OCI-LY1 (cell line): ENCODE measurements around the gene NOG.

ENCODE experiments used
- EZH2 ChIP-seq: fragments of 200-600 bp; sonication (generic), shearing (Covaris generic); IDR thresholded peaks from 2 replicates; pipeline ENCODE4 v1.8.0; 2017; ENCODE audit warnings: borderline replicate concordance, mixed run types, mild to moderate bottlenecking, antibody characterized with exemption, low read length, moderate library complexity, mixed read lengths
- TF ChIP-seq, protein P1 (sequence below): fragments of 200-600 bp; sonication (generic), shearing (Covaris generic); IDR thresholded peaks from 2 replicates; pipeline ENCODE4 v1.5.1; 2017; ENCODE audit warnings: mild to moderate bottlenecking, antibody characterized with exemption, low read length, moderate library complexity, mixed read lengths

DNA sequence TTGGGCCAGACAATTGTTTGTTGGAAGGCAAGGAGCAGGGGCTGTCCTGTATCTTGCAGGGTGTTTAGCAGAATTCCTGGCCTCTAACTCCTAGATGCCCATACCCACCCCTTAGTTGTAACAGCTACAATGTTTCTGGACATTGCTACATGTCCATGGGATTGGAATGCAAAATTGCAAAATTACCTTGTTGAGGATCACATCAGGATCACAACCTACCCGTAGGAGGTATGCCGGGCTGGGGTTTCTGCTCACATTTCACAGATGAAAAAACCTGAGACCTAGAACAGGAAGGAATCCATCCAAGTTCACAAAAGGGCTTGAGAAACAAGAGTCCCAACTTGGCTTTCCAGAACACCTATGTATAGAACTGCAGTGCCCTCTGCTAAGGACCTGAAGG is 22.7 kb downstream of the NOG start:
- TF ChIP-seq, protein P1, sequence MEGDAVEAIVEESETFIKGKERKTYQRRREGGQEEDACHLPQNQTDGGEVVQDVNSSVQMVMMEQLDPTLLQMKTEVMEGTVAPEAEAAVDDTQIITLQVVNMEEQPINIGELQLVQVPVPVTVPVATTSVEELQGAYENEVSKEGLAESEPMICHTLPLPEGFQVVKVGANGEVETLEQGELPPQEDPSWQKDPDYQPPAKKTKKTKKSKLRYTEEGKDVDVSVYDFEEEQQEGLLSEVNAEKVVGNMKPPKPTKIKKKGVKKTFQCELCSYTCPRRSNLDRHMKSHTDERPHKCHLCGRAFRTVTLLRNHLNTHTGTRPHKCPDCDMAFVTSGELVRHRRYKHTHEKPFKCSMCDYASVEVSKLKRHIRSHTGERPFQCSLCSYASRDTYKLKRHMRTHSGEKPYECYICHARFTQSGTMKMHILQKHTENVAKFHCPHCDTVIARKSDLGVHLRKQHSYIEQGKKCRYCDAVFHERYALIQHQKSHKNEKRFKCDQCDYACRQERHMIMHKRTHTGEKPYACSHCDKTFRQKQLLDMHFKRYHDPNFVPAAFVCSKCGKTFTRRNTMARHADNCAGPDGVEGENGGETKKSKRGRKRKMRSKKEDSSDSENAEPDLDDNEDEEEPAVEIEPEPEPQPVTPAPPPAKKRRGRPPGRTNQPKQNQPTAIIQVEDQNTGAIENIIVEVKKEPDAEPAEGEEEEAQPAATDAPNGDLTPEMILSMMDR: no peak
- TF ChIP-seq EZH2: no peak
